Mesothelial cell of epicardium (in vitro differentiated cells): ENCODE measurements around the gene GPR157. TPM values are rescaled to one million over a fixed set of nuclear protein-coding genes. Genes with fewer than 3 reads are reported as not detected.

Experiments used
- DNase-seq, 2 experiments: peaks; one replicate each; pipeline ENCODE4 v3.0.0; 2021; ENCODE audit warnings: low spot score in 2 of 2; ENCODE audit not compliant: unreplicated experiment in 2 of 2
- H3K27ac Mint-ChIP-seq: 2 replicates; pipeline ENCODE4 v1.8.0; 2021; ENCODE audit warnings: mixed read lengths
- H3K27me3 Mint-ChIP-seq: 2 replicates; pipeline ENCODE4 v1.8.0; 2021; ENCODE audit warnings: low read depth, mixed read lengths
- H3K36me3 Mint-ChIP-seq: 2 replicates; pipeline ENCODE4 v1.8.0; 2021; ENCODE audit warnings: mixed read lengths
- H3K4me1 Mint-ChIP-seq: 2 replicates; pipeline ENCODE4 v1.8.0; 2021; ENCODE audit warnings: mixed read lengths
- H3K4me3 Mint-ChIP-seq: 2 replicates; pipeline ENCODE4 v1.8.0; 2021; ENCODE audit warnings: mild to moderate bottlenecking, moderate library complexity, mixed read lengths
- H3K9me3 Mint-ChIP-seq: 2 replicates; pipeline ENCODE4 v1.8.0; 2021; ENCODE audit warnings: mixed read lengths
- total RNA-seq: library from RNA; stranded (reverse); gene quantifications from 3 replicates; pipeline ENCODE4 v1.2.1, GENCODE V29; 2021
- TF ChIP-seq, protein P1 (sequence below): fragments of 200-600 bp; sonication (generic); IDR thresholded peaks from one replicate; pipeline ENCODE4 v1.5.0; 2021; ENCODE audit warnings: antibody characterized with exemption; ENCODE audit not compliant: unreplicated experiment

GPR157 gene
- total RNA-seq, 1 donor from 2014 or later: 8.3 TPM

DNA sequence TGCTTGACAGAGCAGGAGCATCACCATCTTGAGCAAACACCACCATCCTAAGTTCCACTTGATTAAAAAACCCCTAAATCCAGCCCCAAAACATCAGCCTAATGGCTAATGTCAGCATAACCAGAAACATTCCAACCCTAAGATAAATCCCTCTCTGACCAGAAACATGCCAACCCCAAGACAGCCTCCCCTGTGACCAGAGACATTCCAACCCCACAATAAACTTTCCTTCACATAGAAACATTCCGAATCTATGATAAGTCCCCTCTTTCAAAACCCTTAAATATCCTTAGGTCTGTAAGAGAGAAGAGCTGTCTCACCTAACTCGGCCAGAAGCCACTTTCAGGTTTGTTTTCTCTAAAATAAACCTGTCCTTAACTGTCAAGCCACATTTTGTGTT lies 42.1 kb downstream of the GPR157 start:
- Mint-ChIP-seq H3K4me1 (peaks cover 27% of the 10 kb centered on the region), H3K36me3 (peaks cover 5% of the 10 kb centered on the region), H3K9me3 (peaks cover 9% of the 10 kb centered on the region), H3K4me3 (no peak overlapping the region), H3K27me3 (peaks cover 12% of the 10 kb centered on the region), H3K27ac (no peak overlapping the region)
- TF ChIP-seq, protein P1, sequence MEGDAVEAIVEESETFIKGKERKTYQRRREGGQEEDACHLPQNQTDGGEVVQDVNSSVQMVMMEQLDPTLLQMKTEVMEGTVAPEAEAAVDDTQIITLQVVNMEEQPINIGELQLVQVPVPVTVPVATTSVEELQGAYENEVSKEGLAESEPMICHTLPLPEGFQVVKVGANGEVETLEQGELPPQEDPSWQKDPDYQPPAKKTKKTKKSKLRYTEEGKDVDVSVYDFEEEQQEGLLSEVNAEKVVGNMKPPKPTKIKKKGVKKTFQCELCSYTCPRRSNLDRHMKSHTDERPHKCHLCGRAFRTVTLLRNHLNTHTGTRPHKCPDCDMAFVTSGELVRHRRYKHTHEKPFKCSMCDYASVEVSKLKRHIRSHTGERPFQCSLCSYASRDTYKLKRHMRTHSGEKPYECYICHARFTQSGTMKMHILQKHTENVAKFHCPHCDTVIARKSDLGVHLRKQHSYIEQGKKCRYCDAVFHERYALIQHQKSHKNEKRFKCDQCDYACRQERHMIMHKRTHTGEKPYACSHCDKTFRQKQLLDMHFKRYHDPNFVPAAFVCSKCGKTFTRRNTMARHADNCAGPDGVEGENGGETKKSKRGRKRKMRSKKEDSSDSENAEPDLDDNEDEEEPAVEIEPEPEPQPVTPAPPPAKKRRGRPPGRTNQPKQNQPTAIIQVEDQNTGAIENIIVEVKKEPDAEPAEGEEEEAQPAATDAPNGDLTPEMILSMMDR: no peak
- no peak for DNase-seq

DNA sequence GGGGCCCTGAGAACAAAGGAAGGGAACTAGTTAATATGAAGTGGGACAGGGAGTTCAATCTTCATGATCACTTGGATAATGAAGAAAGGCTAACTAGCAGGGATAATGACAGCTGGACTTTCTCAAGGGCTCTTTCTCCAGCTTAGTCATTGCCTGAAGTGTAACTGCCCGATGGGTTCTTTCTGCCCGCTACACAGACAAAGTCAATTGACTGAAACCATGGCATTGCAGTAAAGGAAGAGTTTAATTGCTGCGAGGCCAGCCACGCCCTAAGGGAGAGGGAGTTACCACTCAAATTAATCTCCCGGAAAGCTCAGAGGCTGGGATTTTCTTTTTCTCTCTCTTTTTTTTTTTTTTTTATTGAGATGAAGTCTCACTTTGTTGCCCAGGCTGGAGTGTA lies 42.9 kb downstream of the GPR157 start:
- no peak overlapping the region for H3K4me3 Mint-ChIP-seq
- H3K36me3 Mint-ChIP-seq: peaks cover 5% of the 10 kb centered on the region
- H3K9me3 Mint-ChIP-seq: peaks cover 9% of the 10 kb centered on the region
- H3K27me3 Mint-ChIP-seq: peaks cover 12% of the 10 kb centered on the region
- TF ChIP-seq, protein P1: no peak
- H3K4me1 Mint-ChIP-seq: peaks cover 27% of the 10 kb centered on the region
- DNase-seq: no peak
- no peak overlapping the region for H3K27ac Mint-ChIP-seq

DNA sequence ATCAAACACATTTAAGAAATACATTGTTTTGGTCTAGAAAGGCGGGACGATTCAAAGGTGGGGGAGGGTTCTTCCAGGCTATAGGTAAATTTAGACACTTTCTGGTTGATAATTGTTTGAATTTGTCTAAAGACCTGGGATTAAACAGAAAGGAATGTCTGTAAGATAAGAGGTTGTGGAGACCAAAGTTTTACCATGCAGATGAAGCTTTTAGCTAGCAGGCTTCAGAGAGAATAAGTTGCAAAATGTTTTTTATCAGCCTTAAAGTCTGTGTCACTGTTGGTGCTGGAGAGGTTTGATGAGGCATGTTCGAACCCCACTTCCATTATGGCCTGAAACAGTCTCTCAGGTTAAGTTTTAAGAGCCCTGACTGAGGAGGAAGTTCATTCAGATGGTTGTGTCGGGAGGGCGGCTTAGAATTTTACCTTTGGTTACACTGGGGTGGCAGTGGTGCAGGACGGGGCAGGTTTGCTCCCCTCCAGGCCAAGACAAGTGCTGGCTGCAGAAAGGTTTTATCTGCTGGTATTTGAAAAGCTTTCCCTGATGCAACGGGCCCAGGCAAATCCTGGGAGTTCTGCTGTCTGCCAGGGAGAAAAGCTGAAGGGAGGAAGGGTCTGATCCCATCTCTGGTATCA lies 43.5 kb downstream of the GPR157 start:
- TF ChIP-seq, protein P1: no peak
- Mint-ChIP-seq H3K4me1 (peaks cover 27% of the 10 kb centered on the region), H3K4me3 (no peak overlapping the region), H3K27me3 (peaks cover 12% of the 10 kb centered on the region), H3K27ac (peak overlapping the region; percentile 30), H3K9me3 (peaks cover 9% of the 10 kb centered on the region), H3K36me3 (peaks cover 5% of the 10 kb centered on the region)
- no peak for DNase-seq

DNA sequence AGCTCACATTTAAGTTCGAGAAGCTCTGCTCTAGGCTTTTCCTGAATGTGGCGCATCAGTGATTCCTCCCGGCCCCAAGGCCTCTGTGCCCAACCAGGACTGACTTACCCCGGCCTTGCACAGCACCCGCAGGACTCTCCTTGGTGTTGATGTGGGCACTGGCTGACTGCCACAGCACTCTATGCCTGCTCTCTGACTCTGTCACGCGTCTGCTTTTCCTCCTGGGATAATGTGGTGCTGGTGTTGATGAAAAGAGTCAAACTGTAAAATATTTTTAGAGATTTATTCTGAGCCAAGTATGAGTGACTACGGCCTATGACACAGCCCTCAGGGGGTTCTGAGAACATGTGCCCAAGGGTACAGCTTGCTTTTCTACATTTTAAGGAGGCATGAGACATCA lies 44.0 kb downstream of the GPR157 start:
- DNase-seq: no peak
- TF ChIP-seq, protein P1: no peak
- peaks cover 9% of the 10 kb centered on the region for H3K9me3 Mint-ChIP-seq
- peak overlapping the region; percentile 30 for H3K27ac Mint-ChIP-seq
- H3K4me1 Mint-ChIP-seq: peaks cover 27% of the 10 kb centered on the region
- peaks cover 5% of the 10 kb centered on the region for H3K36me3 Mint-ChIP-seq
- H3K27me3 Mint-ChIP-seq: peaks cover 12% of the 10 kb centered on the region
- no peak overlapping the region for H3K4me3 Mint-ChIP-seq

- H3K9me3 Mint-ChIP-seq: no peaks in the 10 kb centered on the region
- H3K4me1 Mint-ChIP-seq: peaks cover 31% of the 10 kb centered on the region
- H3K4me3 Mint-ChIP-seq: no peak overlapping the region
- TF ChIP-seq, protein P1: no peak
- H3K36me3 Mint-ChIP-seq: no peaks in the 10 kb centered on the region
- H3K27ac Mint-ChIP-seq: no peak overlapping the region
- DNase-seq: no peak
- H3K27me3 Mint-ChIP-seq: no peaks in the 10 kb centered on the region
These were observed 47.4 kb downstream of the GPR157 start for GRCh38 chr1:9081473-9081872.
